ENCODE data around the gene SLC41A2. TPM values are rescaled to one million over a fixed set of nuclear protein-coding genes. Genes with fewer than 3 reads are reported as not detected.

SLC41A2 gene
- total and polyA plus RNA-seq, 2 donors (not counting 3 experiments of a cell fraction or from before 2014, with no cell fraction given) = 1.7 to 7.5 TPM

GRCh38 chr12:104928036-104928745 is 29.9 kb downstream of the SLC41A2 start:
- H2AFZ ChIP-seq (ENCODE audit: low read depth, low read length) = no peak overlapping the region
- no peak overlapping the region for H3K4me3 ChIP-seq (replicated peaks in 1 of 3; ENCODE audit: insufficient read depth in 1 of 3, low read depth in 1 of 3, low read length in 3 of 3)
- BruUV-seq (replicated peaks) = no TSS peak
- no peak for DNase-seq (ENCODE audit: low read depth, low spot score)
- no peaks in the 10 kb centered on the region for H4K20me1 ChIP-seq (replicated peaks; ENCODE audit: control insufficient read depth, extremely low read depth, insufficient read depth, low read length)
- no peak overlapping the region for H3K4me2 ChIP-seq (ENCODE audit: insufficient read depth, low read length)
- ChIA-PET POLR2A (no interaction called here), CTCF (interaction anchor here (3.8 kb wide), 1 partner anchor 546 kb away, joined by 11 read pairs; no protein-coding TSS in a partner anchor)
- no peak for FAIRE-seq
- intact Hi-C loops (cut with micrococcal nuclease) (no loop called here), dilution Hi-C loops (cut with MboI; ENCODE audit: extremely low pct_ligation_motif_present, low sequenced_read_pairs) (no loop called here)
- no peak overlapping the region for H3K9ac ChIP-seq (replicated peaks; ENCODE audit: extremely low read depth, insufficient read depth, low read length)
- H3K27me3 ChIP-seq (ENCODE audit: control insufficient read depth in 2 of 2, insufficient read depth in 2 of 2, low read length in 2 of 2) = no peaks in the 10 kb centered on the region
- H3K4me1 ChIP-seq (ENCODE audit: control insufficient read depth, extremely low read depth, insufficient read depth, low read length) = no peaks in the 10 kb centered on the region
- no peaks in the 10 kb centered on the region for H3K9me3 ChIP-seq (replicated peaks; ENCODE audit: control insufficient read depth, insufficient read depth, low read length)
- H3K9me1 ChIP-seq (replicated peaks; ENCODE audit: control insufficient read depth, extremely low read depth, insufficient read depth, low read length) = no peaks in the 10 kb centered on the region
- H3K27ac ChIP-seq (ENCODE audit: insufficient read depth, low read depth, low read length) = no peak overlapping the region
- H3K36me3 ChIP-seq (ENCODE audit: control insufficient read depth in 2 of 2, extremely low read depth in 1 of 2, insufficient read depth in 2 of 2, low read length in 2 of 2) = no peaks in the 10 kb centered on the region
- TF ChIP-seq GATA2 (IDR thresholded peaks at IDR 0.05; ENCODE audit: insufficient read depth, insufficient read length, low read depth, low read length) = no peak
- TF ChIP-seq EZH2 (IDR thresholded peaks at IDR 0.05; ENCODE audit: borderline replicate concordance, low read depth, low read length, severe bottlenecking) = no peak
- no peak for TF ChIP-seq CTCF (IDR thresholded peaks at IDR 0.05; ENCODE audit: extremely low read depth in 1 of 2, insufficient read depth in 1 of 2, low read depth in 1 of 2, low read length in 2 of 2)
- no peak for TF ChIP-seq POLR2AphosphoS5 (IDR thresholded peaks at IDR 0.05; ENCODE audit: insufficient read depth, low read depth, low read length)
- TF ChIP-seq JUN (IDR thresholded peaks at IDR 0.05; ENCODE audit: borderline replicate concordance, insufficient read depth, insufficient read length, low read depth) = no peak
- no peak for TF ChIP-seq MYC (IDR thresholded peaks at IDR 0.05; ENCODE audit: low read depth, low read length)
- TF ChIP-seq, protein P1, sequence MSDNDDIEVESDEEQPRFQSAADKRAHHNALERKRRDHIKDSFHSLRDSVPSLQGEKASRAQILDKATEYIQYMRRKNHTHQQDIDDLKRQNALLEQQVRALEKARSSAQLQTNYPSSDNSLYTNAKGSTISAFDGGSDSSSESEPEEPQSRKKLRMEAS (IDR thresholded peaks at IDR 0.05; ENCODE audit: insufficient read depth, insufficient read length) = no peak
- H3K79me2 ChIP-seq (ENCODE audit: control insufficient read depth, insufficient read depth, low read length) = no peaks in the 10 kb centered on the region

Measured in endothelial cell of umbilical vein (primary cell).